Superior temporal gyrus (tissue), 1 donor: ENCODE measurements around the gene STXBP1.

Source experiments
- DNase-seq: peaks from one replicate; pipeline ENCODE4 v3.0.0-alpha.2; 2016; ENCODE audit errors: extremely low spot score

STXBP1 gene

DNA sequence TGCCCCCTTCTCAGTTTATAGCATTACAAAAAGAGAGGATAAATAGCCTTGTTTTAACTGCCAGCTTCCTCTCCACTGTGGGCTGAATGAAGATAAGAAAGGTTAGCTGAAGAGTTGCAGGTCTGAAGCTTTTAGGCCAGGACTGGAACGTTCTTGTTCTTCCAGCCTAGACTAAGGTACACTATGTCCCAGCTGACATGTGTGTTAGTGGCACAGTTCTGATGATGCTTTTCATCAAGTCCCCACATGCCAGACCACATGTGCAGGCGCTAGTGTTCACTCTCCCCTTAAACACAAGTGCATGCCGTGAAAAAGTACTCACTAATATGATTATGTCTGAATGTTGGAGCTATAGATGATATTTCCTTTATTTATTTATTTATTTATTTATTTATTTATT is 40.7 kb downstream of the STXBP1 start:
- no peak for DNase-seq

DNA sequence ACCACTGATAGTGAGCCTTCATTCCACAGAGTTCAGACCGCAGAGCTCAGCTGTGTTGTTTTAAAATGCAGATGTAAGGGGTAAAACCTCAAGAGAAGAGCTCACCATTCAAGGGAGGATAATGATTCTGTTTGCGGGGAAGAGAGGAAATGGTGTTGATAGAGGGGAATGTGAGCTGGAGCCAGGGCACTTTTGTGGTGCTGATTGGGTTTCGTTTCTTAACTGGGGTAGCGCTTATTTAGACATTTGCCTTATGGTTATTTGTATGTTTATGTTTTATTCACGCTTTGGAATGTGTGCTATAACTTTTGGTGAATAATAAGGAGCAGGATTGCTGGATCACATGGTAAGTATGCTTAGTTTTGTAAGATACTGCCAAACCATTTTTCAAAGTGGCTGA is 42.5 kb downstream of the STXBP1 start:
- DNase-seq, result no peak

DNA sequence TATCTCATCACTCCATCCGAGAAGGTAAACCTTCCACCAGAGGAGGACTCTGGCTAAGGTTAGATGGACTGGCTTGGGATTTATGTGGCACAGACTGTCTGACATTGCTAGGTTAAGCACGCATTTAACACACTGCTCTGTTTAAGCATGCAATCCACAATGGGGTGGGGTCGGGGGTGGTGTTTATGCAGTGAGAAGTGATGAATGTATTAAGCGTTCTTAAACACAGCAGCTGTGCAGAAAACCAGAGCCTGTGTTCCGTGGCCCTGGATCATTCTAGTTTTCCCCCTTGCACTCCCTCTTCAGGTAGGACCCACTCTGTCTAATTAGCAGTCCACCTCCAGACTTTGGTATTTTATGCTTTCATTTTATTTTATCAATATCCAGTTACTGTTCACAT is 46.4 kb downstream of the STXBP1 start:
- DNase-seq, result no peak

DNA sequence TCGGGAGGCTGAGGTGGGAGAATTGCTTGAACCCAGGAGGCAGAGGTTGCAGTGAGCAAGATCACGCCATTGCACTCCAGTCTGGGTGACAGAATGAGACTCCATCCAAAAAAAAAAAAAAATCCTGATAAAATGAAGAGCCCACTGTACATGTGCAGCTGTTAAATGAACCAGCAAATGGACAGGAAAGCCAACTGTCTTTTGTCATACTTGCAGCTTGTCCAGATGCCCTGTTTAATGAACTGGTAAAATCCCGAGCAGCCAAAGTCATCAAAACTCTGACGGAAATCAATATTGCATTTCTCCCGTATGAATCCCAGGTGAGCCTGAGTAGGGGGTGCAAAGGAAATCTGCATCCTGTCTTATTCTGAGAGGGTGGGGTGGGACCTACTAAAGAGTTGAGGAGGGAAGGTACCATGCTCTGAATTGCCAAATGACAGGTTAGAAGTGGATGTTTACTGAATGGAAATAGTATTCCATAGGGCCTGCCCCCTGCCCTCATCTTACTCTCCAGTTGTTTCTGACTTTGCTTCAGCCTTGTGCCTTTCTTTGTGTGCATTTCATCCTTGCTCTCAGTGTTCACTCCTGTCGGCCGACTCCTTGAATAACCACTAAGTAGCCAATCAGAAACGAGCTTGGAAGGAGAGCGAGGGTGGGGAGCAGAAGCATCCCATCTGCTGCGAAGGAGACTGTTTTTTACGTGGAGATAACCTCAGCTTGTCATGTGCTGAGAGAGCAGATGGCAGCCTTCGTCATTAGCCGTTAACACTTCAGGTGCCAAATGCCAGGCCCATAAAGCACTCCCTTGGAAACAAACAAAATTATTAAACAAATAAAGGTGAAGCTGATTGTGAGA is 49.0 kb downstream of the STXBP1 start:
- DNase-seq, result peak; percentile 68

DNA sequence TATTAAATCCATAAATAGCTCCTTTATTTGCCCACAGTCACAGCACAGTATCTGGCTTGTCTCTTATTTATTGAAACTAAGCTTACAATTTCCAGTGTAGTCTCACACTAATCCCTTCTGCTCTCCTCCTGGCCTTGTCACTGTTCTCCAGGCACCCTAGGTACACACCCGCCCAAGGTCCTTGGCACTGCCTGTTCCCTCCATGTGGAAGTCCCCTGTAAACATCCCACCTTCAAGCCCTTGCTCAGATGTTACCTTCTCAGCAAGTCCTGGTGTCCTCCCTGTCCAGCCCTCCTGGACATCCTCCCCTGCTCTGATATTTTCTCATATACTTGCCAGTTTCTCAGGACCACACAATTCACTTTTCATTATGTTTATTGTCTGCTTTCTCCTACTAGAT is 50.5 kb downstream of the STXBP1 start:
- DNase-seq, result no peak

DNA sequence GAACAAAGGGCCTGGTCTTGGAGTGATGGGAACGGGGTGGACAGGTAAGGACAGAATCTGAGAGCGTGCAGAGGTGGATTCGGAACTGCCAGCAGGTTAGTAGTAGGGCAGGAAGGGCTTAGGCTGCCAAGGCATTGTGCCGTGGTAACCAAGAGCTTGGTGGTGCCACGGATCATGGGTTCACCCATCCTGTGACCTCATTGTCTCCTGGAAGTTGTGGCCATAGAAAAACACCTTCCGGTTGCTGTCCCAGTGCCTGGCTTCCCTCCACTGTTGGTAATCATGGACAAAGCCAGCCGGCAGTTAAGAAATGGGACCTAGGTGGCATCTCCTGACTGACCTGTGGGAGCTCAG is 52.2 kb downstream of the STXBP1 start:
- no peak for DNase-seq

DNA sequence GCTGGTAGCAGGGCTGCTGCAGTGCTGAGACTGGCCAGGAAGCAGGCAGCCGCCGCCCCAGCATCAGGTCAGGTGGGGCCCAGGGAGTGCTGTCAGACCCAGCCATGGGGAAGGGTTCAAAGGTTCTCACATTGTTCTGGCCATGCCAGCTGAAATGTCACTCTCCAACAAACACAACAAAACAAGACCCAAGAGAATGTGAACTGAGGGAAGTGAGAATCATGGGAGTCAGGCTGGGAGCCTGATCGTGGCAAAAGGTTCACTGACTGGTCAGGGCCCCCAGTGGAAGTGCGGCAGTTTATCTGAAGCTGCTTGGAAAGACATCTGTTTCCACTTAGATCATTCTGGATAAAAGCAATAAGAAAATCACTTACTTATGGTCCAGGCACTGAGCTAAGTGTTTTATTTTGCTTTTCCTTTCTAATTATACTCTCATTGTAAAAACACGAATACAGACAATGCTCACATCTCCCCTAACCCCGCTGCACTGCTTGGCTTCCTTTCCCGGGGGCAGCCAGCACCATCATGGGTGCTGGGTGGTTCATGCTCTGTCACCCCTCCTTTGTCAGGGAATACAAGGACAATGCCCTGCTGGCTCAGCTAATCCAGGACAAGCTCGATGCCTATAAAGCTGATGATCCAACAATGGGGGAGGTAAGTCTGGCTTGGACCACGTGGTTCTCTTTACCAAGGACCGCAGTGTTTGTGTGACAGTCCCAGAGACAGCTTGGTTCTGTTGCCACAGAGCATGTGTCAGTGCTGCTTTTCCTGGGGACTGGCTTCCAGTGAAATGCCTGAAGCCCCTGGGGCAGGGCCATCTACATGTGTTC is 52.8 kb downstream of the STXBP1 start:
- no peak for DNase-seq

DNA sequence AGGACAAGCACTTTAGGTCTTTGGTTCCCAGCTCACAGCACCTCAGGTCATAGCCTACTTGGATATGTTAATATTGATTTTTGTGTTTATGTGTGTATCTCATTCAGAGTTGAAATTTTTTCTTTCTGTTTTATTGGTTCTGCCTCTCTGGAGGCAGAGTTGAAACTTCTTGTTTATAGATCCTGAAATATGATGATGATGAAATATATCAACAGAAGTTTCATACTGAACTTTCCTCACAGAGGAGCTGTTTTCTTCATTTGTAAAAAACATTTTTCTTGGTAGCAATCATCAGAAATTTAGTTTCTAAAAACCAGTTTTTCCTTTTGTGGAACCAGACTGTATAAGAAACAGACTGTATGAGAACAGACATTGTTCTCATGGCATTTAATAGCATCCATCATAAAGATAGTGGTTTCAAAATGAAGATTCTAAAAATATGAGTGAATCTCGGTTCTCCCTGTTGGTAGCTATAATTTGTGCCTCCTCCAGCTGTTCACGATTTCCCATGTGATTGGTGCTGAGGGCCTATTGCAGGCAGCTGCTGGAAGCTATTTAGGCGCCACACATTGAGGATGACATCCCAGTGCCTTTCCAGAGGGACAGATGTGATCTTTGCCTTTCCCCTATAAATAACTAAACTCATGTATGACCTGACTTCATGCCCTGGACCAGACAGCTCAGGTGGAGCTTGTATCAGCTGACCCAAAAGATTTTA is 55.2 kb downstream of the STXBP1 start:
- DNase-seq, result peak; percentile 35

DNA sequence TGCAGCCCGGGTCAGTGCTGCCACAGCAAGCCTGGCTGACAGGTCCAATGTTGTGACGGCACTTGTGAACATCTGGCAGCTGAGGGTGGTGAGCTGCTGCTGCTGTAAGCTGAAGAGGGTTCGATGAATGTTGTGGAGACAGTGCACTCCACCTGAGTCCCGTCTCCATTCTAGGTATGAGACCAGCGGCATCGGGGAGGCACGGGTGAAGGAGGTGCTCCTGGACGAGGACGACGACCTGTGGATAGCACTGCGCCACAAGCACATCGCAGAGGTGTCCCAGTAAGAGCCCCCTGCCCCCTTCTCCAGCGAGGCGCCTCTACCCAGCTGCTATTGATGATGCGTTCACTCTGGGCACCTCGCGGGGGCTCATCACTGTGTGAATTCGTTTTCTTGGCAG is 55.8 kb downstream of the STXBP1 start:
- DNase-seq, result no peak

DNA sequence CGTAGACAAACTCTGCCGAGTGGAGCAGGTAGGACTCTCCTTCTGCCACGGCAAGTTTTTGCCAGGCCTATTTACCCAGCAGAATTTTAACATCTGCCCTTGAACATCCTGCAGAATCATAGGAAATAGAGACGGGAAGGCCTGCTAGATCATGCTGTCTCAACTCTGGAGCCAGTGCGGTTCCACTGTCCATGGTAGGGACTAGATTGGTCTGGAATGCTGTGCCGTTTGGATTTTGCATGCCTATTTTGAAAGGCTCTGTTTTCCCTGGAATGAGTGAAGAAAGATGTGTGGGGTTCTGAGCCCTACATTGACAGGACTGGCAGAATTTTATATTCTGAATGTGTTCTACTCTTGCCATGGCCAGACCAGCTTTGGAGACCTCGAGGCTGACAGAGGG is 61.2 kb downstream of the STXBP1 start:
- DNase-seq, result no peak

DNA sequence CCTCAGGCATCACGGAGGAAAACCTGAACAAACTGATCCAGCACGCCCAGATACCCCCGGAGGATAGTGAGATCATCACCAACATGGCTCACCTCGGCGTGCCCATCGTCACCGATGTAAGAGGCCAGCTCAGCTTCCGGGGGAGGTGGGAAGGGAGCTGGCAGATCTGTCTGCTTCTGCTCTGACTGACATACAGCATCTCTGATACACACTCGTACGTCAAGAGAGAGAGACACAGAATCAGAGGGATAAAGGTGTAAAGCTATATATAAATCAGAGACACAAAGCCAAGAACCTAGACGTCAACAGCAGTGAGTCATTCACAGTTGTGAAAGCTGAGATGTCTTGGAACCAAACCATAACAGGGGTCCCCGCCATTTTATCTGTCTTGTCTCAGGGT is 64.6 kb downstream of the STXBP1 start:
- DNase-seq, result peak; percentile 48

DNA sequence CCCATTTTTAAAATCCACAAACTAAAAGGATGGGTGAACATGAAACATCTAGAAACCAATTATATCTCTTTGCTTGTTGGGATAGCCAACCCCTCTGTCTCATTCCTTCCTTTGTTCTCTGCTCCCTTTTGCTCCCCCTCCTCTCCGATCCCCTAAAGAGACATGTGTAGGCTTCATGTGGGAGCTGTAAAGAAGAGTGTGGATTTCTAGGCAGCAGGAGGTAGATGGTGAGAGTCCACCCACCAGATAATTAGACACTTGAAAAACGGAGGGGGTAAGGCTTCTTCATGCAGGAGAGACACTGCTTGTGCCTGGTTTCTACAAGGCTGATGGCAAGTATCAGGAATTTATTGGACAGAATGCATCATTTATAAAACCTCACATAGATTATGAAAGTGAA is 67.4 kb downstream of the STXBP1 start:
- peak; percentile 46 for DNase-seq

DNA sequence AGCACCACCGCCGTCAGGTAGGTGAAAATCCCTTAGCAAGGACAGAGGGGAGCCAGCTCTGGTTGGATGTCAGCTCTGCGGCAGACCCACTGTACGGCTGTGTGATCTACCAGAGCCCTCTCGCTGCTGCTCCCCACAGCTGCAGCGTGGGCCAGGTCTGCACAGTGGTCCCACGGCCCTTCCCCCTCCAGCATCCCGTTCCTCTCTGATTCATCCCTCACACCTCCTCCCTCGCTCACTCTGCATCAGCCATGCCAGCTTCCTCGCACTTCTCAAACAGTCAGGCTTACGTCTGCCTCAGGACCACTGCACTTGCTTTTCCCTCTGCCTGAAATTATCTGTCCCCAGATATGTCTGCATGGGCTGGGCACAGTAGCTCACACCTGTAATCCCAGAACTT is 68.1 kb downstream of the STXBP1 start:
- DNase-seq, result no peak

DNA sequence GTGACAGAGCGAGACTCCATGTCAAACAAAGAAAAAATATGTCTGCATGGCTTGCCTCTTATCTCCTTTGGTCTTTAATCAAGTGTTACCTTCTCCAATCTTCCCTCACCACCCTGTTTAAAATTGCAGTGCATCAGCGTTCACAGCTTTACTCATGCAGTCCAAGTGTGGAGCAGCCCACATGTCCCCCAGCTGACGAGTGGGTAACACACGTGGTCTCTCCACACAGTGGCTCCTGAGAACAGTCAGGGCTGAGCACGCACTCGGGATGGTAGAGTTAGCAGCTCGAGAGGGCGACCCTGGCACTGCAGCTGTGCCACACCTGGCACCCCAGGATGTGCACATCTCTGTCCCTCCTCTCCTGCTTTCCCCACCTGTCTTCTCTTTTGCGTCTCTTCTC is 68.8 kb downstream of the STXBP1 start:
- DNase-seq, result peak; percentile 55

DNA sequence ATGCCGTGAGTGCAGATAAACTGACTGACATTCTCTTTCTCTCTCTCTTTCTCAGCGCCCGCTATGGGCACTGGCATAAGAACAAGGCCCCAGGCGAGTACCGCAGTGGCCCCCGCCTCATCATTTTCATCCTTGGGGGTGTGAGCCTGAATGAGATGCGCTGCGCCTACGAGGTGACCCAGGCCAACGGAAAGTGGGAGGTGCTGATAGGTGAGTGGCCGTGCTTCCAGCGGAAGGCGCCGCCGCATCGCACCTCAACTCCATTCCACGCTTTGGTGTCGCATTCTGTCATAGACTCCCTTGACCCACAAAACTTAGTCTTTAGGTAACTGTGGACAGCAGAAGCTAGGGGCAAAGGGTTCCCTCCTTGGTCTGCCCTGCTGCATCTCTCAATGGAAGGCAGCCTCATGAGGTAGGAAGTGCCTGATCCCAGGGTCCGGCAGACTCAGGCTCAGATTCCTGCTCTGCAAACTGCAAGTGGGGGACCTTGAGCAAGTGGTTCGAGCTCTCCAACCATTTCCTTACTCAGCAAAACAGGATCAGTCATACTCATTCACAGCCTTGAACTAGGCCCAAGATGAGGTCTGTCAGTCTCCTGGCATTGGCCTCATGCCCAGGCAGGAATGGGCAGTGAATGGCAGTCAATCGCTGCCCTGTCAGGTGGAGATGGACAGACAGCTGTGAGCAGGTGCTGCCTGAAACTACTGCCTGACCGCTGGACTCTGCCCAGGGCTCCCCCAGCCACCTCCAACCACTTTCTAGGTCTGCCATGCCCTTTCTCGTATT is 70.5 kb downstream of the STXBP1 start:
- no peak for DNase-seq

DNA sequence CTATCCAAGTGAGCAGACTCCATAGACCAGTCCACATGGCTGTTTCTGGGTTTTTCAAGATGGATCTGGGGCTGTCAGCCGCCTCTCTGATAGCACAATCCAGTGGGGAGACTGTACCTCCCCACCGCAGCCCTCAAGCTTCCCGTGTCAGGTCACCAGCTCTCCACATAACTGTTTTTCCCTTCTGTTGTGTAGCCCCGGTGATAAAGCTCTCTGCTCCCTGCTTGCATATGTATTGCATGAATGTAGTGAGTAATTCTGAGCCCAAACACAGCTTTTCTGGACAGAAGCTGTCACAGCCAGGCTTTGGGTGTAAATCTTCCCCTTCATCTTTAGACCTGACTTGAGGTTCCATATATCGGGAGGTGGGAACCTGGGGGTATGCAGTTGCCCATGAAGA is 71.6 kb downstream of the STXBP1 start:
- no peak for DNase-seq

DNA sequence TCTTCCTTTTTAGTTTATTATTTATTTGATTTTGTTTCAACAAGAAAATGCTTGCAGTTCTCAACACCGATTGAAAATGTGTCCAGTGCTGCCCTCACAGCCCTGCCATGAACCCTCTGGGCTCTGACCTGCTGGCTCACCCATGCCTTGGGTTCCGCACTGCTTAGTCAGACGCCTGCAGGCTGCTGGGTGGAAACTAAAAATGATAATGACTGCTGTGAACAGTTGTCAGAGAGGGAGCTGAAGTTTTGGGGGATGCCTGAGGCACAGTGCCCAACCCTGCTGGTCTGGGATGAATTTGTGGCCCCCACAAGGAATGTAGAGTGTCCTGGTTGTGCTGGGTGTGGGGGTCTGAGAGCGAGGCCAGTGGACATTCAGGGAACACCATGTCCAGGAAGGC is 72.5 kb downstream of the STXBP1 start:
- DNase-seq, result no peak

DNA sequence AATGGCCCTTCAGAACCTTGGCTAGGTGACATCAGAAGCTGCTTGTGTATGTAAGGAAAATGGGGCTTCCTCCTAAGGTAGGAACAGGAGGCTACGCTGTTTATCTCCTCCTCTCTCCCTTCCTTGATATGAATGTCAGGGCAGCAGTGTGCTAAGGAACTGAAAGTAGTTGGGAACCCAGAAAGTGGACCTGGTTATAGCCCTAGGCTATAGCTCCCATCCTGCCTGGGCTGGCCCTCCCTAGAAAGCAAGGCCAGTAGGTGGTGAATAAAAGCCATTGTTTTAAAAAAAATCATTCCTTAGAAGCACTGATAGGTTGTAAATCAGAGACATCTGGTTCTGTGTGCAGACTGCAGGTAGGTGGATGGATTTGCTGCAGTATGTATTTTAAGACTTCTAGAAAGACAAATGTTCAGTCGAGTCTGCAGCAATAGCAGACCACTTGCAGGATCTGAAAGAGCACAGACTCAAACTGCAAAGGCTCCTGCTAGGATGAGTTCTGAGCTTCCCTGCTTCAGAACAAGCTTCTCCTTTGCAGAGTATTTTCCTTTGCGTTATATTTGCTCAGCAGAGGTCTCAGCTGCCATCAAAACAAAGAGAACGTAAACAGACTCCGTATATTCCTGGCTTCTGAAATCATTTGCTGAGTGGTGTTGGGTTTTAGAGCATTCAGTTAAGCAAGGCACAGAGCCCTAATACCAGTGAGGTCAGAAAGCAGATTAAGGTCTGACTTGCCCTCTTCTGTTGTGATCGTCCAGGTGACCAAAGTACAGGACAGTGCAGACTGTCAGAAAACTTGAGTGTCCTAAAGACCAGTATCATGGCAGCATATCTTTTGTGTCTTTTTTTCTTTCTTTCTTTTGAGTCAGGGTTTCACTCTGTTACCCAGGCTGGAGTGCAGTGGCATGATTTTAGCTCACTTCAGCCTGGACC is 74.7 kb downstream of the STXBP1 start:
- peak; percentile 46 for DNase-seq

DNA sequence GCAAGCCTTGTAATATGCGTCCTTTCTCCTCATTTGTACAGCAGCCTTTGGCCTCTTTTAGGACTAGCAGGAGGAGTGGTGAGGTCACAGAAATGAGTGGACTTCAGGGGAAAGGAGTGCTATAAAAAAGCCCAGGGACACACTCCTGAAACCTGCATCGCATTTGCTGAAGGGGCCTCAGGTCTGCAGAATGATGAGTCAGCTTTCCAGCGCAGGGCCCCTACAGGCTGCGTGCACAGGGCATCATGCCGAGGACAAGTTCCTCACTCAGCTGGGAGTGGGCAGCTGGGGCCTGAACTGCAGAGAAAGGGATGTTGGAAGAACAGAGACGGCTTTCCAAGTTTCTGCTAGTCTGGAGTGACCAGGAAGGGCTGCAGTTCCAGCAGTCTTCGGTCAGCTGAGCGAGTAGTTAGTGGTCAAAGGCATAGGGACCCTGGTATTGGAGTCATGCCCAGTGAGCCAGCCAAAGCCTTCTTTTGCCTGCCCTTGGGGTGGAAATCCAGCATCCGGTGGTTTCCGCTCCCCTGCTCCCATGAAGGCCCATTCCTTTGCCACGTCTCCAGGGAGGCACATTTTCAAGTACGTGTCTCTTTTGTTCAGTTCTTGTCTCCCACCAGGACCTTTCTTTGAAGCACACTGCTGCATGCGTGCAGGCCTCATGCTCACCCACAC is 77.4 kb downstream of the STXBP1 start:
- no peak for DNase-seq

DNA sequence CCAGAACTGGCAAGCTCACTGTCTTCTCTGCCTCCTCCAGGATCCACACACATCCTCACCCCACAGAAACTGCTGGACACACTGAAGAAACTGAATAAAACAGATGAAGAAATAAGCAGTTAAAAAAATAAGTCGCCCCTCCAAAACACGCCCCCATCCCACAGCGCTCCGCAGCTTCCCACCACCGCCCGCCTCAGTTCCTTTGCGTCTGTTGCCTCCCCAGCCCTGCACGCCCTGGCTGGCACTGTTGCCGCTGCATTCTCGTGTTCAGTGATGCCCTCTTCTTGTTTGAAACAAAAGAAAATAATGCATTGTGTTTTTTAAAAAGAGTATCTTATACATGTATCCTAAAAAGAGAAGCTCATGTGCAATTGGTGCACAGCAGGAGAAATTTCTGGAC is 78.7 kb downstream of the STXBP1 start:
- no peak for DNase-seq
